Measurements from ENCODE around the gene ACBD6. TPM values are rescaled to one million over a fixed set of nuclear protein-coding genes. Genes with fewer than 3 reads are reported as not detected.
"Not testable (repeated sequence)": the region's sequence is repeated elsewhere in the genome, so short reads cannot be mapped to it uniquely, and the experiment has no call there.

ACBD6 gene
- total RNA-seq, 1 experiment from 2014 or later: 63.7 TPM

- POLR2A ChIA-PET (ENCODE audit: low non-redundant PET): no interaction called here
- Histone ChIP-seq H3K36me3 (ENCODE audit: insufficient read depth, low read length, poor library complexity, severe bottlenecking) (no peaks in the 10 kb centered on the region), H3K27ac (ENCODE audit: low read depth, low read length, poor library complexity, severe bottlenecking) (no peak overlapping the region), H3K4me1 (ENCODE audit: insufficient read depth, low read length, poor library complexity, severe bottlenecking) (no peaks in the 10 kb centered on the region), H3K9me3 (ENCODE audit: low read depth, low read length, poor library complexity, severe bottlenecking) (no peaks in the 10 kb centered on the region), H3K4me3 (ENCODE audit: low read depth, low read length, poor library complexity, severe bottlenecking) (no peak overlapping the region), H3K27me3 (replicated peaks; ENCODE audit: insufficient read depth, low read depth, low read length, poor library complexity) (no peaks in the 10 kb centered on the region)
- intact Hi-C loops (cut with micrococcal nuclease; ENCODE audit: unreplicated experiment): no loop called here
- DNase-seq (ENCODE audit: low spot score): no peak
- TF ChIP-seq, protein P1, sequence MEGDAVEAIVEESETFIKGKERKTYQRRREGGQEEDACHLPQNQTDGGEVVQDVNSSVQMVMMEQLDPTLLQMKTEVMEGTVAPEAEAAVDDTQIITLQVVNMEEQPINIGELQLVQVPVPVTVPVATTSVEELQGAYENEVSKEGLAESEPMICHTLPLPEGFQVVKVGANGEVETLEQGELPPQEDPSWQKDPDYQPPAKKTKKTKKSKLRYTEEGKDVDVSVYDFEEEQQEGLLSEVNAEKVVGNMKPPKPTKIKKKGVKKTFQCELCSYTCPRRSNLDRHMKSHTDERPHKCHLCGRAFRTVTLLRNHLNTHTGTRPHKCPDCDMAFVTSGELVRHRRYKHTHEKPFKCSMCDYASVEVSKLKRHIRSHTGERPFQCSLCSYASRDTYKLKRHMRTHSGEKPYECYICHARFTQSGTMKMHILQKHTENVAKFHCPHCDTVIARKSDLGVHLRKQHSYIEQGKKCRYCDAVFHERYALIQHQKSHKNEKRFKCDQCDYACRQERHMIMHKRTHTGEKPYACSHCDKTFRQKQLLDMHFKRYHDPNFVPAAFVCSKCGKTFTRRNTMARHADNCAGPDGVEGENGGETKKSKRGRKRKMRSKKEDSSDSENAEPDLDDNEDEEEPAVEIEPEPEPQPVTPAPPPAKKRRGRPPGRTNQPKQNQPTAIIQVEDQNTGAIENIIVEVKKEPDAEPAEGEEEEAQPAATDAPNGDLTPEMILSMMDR (conservative IDR thresholded peaks at IDR 0.05; ENCODE audit: low read depth, low read length): no peak
- no peak for TF ChIP-seq EZH2 (IDR thresholded peaks at IDR 0.05; ENCODE audit: borderline replicate concordance, low read depth, low read length, poor library complexity, severe bottlenecking)
- BruUV-seq (replicated peaks): no TSS peak
- CTCF ChIA-PET: interaction anchor here (1.0 to 1.7 kb wide), 6 partner anchors 10 to 236 kb away, joined by 3 to 11 read pairs (median 4); no protein-coding TSS in a partner anchor
These were observed 87.0 kb downstream of the ACBD6 start for GRCh38 chr1:180415236-180415848.

- POLR2A ChIA-PET (ENCODE audit: low non-redundant PET): no interaction called here
- intact Hi-C loops (cut with micrococcal nuclease; ENCODE audit: unreplicated experiment): no loop called here
These were observed 89.8 kb downstream of the ACBD6 start for GRCh38 chr1:180412583-180412982.

GRCh38 chr1:180408128-180408527, 94.2 kb downstream of the ACBD6 start:
- CTCF ChIA-PET; H3K4me1 ChIP-seq (ENCODE audit: insufficient read depth, low read length, poor library complexity, severe bottlenecking): not testable (repeated sequence)

More at GRCh38 chr1:180412583-180412982, 89.8 kb downstream of the ACBD6 start:
- H3K4me1 ChIP-seq (ENCODE audit: insufficient read depth, low read length, poor library complexity, severe bottlenecking): no peaks in the 10 kb centered on the region
- CTCF ChIA-PET: no interaction called here
- no peaks in the 10 kb centered on the region for H3K9me3 ChIP-seq (ENCODE audit: low read depth, low read length, poor library complexity, severe bottlenecking)
- H3K4me3 ChIP-seq (ENCODE audit: low read depth, low read length, poor library complexity, severe bottlenecking): no peak overlapping the region
- no peak overlapping the region for H3K27ac ChIP-seq (ENCODE audit: low read depth, low read length, poor library complexity, severe bottlenecking)
- TF ChIP-seq EZH2 (IDR thresholded peaks at IDR 0.05; ENCODE audit: borderline replicate concordance, low read depth, low read length, poor library complexity, severe bottlenecking): no peak
- TF ChIP-seq, protein P1 (conservative IDR thresholded peaks at IDR 0.05; ENCODE audit: low read depth, low read length): no peak
- no TSS peak for BruUV-seq (replicated peaks)
- no peak for DNase-seq (ENCODE audit: low spot score)
- H3K27me3 ChIP-seq (replicated peaks; ENCODE audit: insufficient read depth, low read depth, low read length, poor library complexity): no peaks in the 10 kb centered on the region
- no peaks in the 10 kb centered on the region for H3K36me3 ChIP-seq (ENCODE audit: insufficient read depth, low read length, poor library complexity, severe bottlenecking)

GRCh38 chr1:180407051-180407450, 95.3 kb downstream of the ACBD6 start:
- no peak for TF ChIP-seq EZH2 (IDR thresholded peaks at IDR 0.05; ENCODE audit: borderline replicate concordance, low read depth, low read length, poor library complexity, severe bottlenecking)
- TF ChIP-seq, protein P1 (conservative IDR thresholded peaks at IDR 0.05; ENCODE audit: low read depth, low read length): no peak
- H3K4me3 ChIP-seq (ENCODE audit: low read depth, low read length, poor library complexity, severe bottlenecking): no peak overlapping the region
- no peak overlapping the region for H3K27ac ChIP-seq (ENCODE audit: low read depth, low read length, poor library complexity, severe bottlenecking)
- intact Hi-C loops (cut with micrococcal nuclease; ENCODE audit: unreplicated experiment): no loop called here
- ChIA-PET CTCF (no interaction called here), POLR2A (ENCODE audit: low non-redundant PET) (no interaction called here)
- H3K27me3 ChIP-seq (replicated peaks; ENCODE audit: insufficient read depth, low read depth, low read length, poor library complexity): no peaks in the 10 kb centered on the region
- peaks cover 9% of the 10 kb centered on the region for H3K4me1 ChIP-seq (ENCODE audit: insufficient read depth, low read length, poor library complexity, severe bottlenecking)
- no TSS peak for BruUV-seq (replicated peaks)
- no peak for DNase-seq (ENCODE audit: low spot score)
- H3K9me3 ChIP-seq (ENCODE audit: low read depth, low read length, poor library complexity, severe bottlenecking): no peaks in the 10 kb centered on the region
- H3K36me3 ChIP-seq (ENCODE audit: insufficient read depth, low read length, poor library complexity, severe bottlenecking): no peaks in the 10 kb centered on the region

More at GRCh38 chr1:180408128-180408527, 94.2 kb downstream of the ACBD6 start:
- intact Hi-C loops (cut with micrococcal nuclease; ENCODE audit: unreplicated experiment); H3K36me3 ChIP-seq (ENCODE audit: insufficient read depth, low read length, poor library complexity, severe bottlenecking); POLR2A ChIA-PET (ENCODE audit: low non-redundant PET); BruUV-seq (replicated peaks); H3K27ac ChIP-seq (ENCODE audit: low read depth, low read length, poor library complexity, severe bottlenecking); DNase-seq (ENCODE audit: low spot score); H3K27me3 ChIP-seq (replicated peaks; ENCODE audit: insufficient read depth, low read depth, low read length, poor library complexity); H3K4me3 ChIP-seq (ENCODE audit: low read depth, low read length, poor library complexity, severe bottlenecking); H3K9me3 ChIP-seq (ENCODE audit: low read depth, low read length, poor library complexity, severe bottlenecking): not testable (repeated sequence)
